Breast epithelium (tissue), 4 donors: ENCODE results near the gene HJV. TPM values are rescaled to one million over a fixed set of nuclear protein-coding genes. Genes with fewer than 3 reads are reported as not detected.
A peak's percentile ranks its signal among the peaks of the same experiment; 100 is the strongest.

Experiments used
- DNase-seq, 2 donors: peaks; one replicate each; pipeline ENCODE4 v3.0.0-alpha.2; 2019; ENCODE audit warnings: low spot score in 2 of 2
- H3K27ac ChIP-seq, 2 donors: fragments of 200-600 bp; sonication (generic) in 1 of 2; one replicate each; pipeline ENCODE4 v1.5.1; 2016 to 2019; ENCODE audit warnings: mild to moderate bottlenecking in 1 of 2
- H3K27me3 ChIP-seq, 2 donors: fragments of 200-600 bp; sonication (generic) in 1 of 2; one replicate each; pipeline versions ENCODE4 v1.5.1 to v1.6.0; 2017 to 2019; ENCODE audit warnings: control low read depth in 1 of 2, mild to moderate bottlenecking in 1 of 2
- H3K36me3 ChIP-seq: fragments of 200-600 bp; one replicate; pipeline ENCODE4 v1.5.1; 2019
- H3K4me1 ChIP-seq, 2 donors: fragments of 200-600 bp; sonication (generic); one replicate each; pipeline ENCODE4 v1.5.1; 2016 to 2019; ENCODE audit warnings: control low read depth in 1 of 2
- H3K4me3 ChIP-seq, 3 donors: fragments of 200-600 bp; sonication (generic); 1 replicate in 2 of 3; 2 replicates in 1 of 3; pipeline ENCODE4 v1.5.1; 2016 to 2019; ENCODE audit warnings: mild to moderate bottlenecking in 3 of 3, moderate library complexity in 2 of 3
- H3K9me3 ChIP-seq, 2 donors: fragments of 200-600 bp; sonication (generic) in 1 of 2; one replicate each; pipeline ENCODE4 v1.5.1; 2016 to 2019; ENCODE audit warnings: control low read depth in 1 of 2
- CTCF ChIP-seq, 3 donors: fragments of 450-650 bp; IDR thresholded peaks; one replicate each; pipeline ENCODE4 v1.5.1; 2016 to 2017; ENCODE audit warnings: antibody characterized with exemption in 3 of 3, mild to moderate bottlenecking in 3 of 3, moderate library complexity in 3 of 3
- POLR2A ChIP-seq: fragments of 450-650 bp; IDR thresholded peaks from one replicate; pipeline ENCODE4 v1.6.1; 2016; ENCODE audit warnings: antibody characterized with exemption, mild to moderate bottlenecking, moderate library complexity
- POLR2AphosphoS5 ChIP-seq, 3 donors: sonication (generic); formaldehyde crosslinking; IDR thresholded peaks; one replicate each; pipeline ENCODE4 v1.6.1; 2017; ENCODE audit warnings: antibody characterized with exemption in 3 of 3
- intact Hi-C: fragments of 100-400 bp; cut with DNase I; formaldehyde crosslinking; loops from one replicate; pipeline ENCODE4 v1.15.1; 2023; ENCODE audit warnings: low total_unique reads
- total RNA-seq, 3 donors: library from RNA; depleted of rRNA; stranded (reverse); fragments of >200 nt; gene quantifications; one replicate each; pipeline ENCODE4 v1.1.0, GENCODE V29; 2016

Gene HJV
- total RNA-seq, 3 donors from 2014 or later, result not detected

GRCh38 chr1:145975216-145975615 lies 46.3 kb downstream of the HJV start:
- H3K9me3 ChIP-seq, result no peaks in the 10 kb centered on the region
- H3K4me3 ChIP-seq, result no peak overlapping the region
- H3K36me3 ChIP-seq, result no peaks in the 10 kb centered on the region
- H3K4me1 ChIP-seq, result peaks cover 12 to 17% of the 10 kb centered on the region in 2 donors
- H3K27ac ChIP-seq, result peak overlapping the region in 1 of 2 donors; percentile 23
- peak in 1 of 2 donors; percentile 47 for DNase-seq
- intact Hi-C loops, result no loop called here
- TF ChIP-seq CTCF (IDR thresholded peaks at IDR 0.05) (no peak), POLR2AphosphoS5 (IDR thresholded peaks at IDR 0.05) (no peak), POLR2A (no peak)
- no peaks in the 10 kb centered on the region for H3K27me3 ChIP-seq

- no peak overlapping the region for H3K4me3 ChIP-seq
- H3K4me1 ChIP-seq, result peaks cover 8 to 12% of the 10 kb centered on the region in 2 donors
- no peaks in the 10 kb centered on the region for H3K9me3 ChIP-seq
- no peaks in the 10 kb centered on the region for H3K27me3 ChIP-seq
- TF ChIP-seq CTCF (IDR thresholded peaks at IDR 0.05) (no peak), POLR2AphosphoS5 (IDR thresholded peaks at IDR 0.05) (no peak), POLR2A (no peak)
- DNase-seq, result peak in 1 of 2 donors; percentile 22
- no peaks in the 10 kb centered on the region for H3K36me3 ChIP-seq
- H3K27ac ChIP-seq, result no peak overlapping the region
- intact Hi-C loops, result no loop called here
Measured at GRCh38 chr1:145974721-145975120, 46.8 kb downstream of the HJV start.

GRCh38 chr1:145972580-145972979 lies 49.0 kb downstream of the HJV start:
- Histone ChIP-seq H3K4me3 (no peak overlapping the region), H3K4me1 (peaks cover 0 to under 1% of the 10 kb centered on the region in 2 donors), H3K9me3 (no peaks in the 10 kb centered on the region), H3K27me3 (no peaks in the 10 kb centered on the region), H3K36me3 (no peaks in the 10 kb centered on the region), H3K27ac (no peak overlapping the region)
- intact Hi-C loops, result no loop called here
- no peak for DNase-seq
- no peak for TF ChIP-seq POLR2AphosphoS5 (IDR thresholded peaks at IDR 0.05)
- TF ChIP-seq POLR2A, result no peak
- no peak for TF ChIP-seq CTCF (IDR thresholded peaks at IDR 0.05)

Other genes with a start within 250 kb of the HJV start
- gene RNF115, start 197.6 kb downstream of the HJV start, total RNA-seq, result 10 to 100 TPM; 24.3 to 28.2 (median 26.1) TPM
- gene POLR3C, start 197.5 kb downstream of the HJV start, total RNA-seq, result 10 to 100 TPM; 40.5 to 50.3 (median 40.6) TPM
- gene NUDT17, start 176.1 kb downstream of the HJV start, total RNA-seq, result 1 to 10 TPM; 2.5 to 4.0 (median 3.3) TPM
- 10 to 100 TPM; 14.1 to 53.3 (median 31.8) TPM for gene PIAS3, start 162.7 kb downstream of the HJV start, total RNA-seq
- 10 to 100 TPM in 1 of 3 donors, 1 to 10 TPM in 2; 6.4 to 10.2 (median 7.0) TPM for gene ANKRD35, start 135.9 kb downstream of the HJV start, total RNA-seq
- gene ITGA10, start 111.7 kb downstream of the HJV start, total RNA-seq, result 10 to 100 TPM in 2 of 3 donors, 1 to 10 TPM in 1; 3.2 to 74.9 (median 30.2) TPM
- gene PEX11B, start 103.0 kb downstream of the HJV start, total RNA-seq, result 10 to 100 TPM; 20.3 to 40.1 (median 22.0) TPM
- 100 to 1,000 TPM; 115 to 137 (median 128) TPM for gene RBM8A, start 94.3 kb downstream of the HJV start, total RNA-seq
- 10 to 100 TPM; 18.1 to 28.5 (median 21.8) TPM for gene LIX1L, start 63.7 kb downstream of the HJV start, total RNA-seq
- under 1 TPM; 0.16 to 0.98 (median 0.59) TPM for gene ANKRD34A, start 57.2 kb downstream of the HJV start, total RNA-seq
- 10 to 100 TPM; 18.0 to 32.8 (median 18.1) TPM for gene POLR3GL, start 57.0 kb downstream of the HJV start, total RNA-seq
- 1,000 to 10,000 TPM; 2,506 to 3,955 (median 3,543) TPM for gene TXNIP, start 25.2 kb downstream of the HJV start, total RNA-seq
- gene NBPF10, start 123.1 kb upstream of the HJV start, total RNA-seq, result 1 to 10 TPM; 1.3 to 3.6 (median 3.4) TPM
- gene NOTCH2NLA, start 207.3 kb upstream of the HJV start, total RNA-seq, result 100 to 1,000 TPM in 1 of 3 donors, 10 to 100 TPM in 2; 74.1 to 101 (median 89.3) TPM